GM21528 (cell line): Measurements from ENCODE around the gene FAF1.

Experiments used
- ATAC-seq: cut with Tn5 transposase; IDR thresholded peaks from one replicate; pipeline ENCODE4 v1.9.1; 2021; ENCODE audit warnings: mild to moderate bottlenecking, moderate library complexity; ENCODE audit not compliant: unreplicated experiment, low FRiP score

Gene FAF1

DNA sequence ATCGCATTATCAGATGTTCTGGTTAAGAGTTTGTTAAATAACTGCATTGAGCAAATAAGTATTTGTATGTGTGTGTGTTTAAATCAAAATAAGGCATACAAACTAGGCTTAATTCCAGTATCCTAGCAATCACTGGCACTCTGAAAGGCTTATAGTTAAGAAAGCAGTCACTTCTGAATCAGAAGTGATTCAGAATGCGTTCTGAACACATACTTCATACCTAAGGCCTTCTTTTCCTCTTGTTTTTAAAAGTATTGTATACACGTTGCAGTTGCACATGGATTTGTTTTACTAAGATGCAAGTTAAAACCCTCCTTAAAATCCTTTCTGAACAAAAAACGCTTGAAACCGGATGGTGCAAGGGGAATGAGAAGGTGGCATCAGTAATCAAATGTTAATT lies 298.4 kb downstream of the FAF1 start:
- no peak for ATAC-seq

DNA sequence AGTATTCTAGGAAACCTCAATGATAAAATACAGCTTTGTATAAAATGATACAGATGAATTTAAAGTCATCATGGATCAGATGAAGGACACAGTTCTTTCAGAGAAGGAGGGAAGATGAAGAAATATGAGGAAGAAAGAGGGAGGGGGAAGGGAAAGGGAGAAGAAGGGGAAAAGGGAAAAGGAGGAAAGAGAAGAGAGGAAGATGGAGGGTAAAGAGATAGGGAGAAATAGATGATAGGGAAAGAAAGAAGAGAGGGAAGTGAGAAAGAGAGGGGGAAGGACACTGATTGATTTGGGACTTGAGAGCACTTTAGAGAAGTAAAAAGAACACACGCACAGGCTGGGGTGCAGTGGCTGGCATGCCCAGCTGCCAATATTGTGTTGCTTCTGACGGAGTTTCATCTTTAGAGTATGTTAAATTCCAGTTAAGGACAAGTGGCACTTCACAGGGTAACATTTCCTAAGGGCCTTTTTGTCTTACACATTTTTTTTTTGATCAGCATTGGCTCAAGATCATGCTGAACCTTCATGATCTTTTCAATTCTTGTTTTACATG lies 300.9 kb downstream of the FAF1 start:
- no peak for ATAC-seq

- no peak for ATAC-seq
Measured at GRCh38 chr1:50658459-50659076, 301.5 kb downstream of the FAF1 start.

DNA sequence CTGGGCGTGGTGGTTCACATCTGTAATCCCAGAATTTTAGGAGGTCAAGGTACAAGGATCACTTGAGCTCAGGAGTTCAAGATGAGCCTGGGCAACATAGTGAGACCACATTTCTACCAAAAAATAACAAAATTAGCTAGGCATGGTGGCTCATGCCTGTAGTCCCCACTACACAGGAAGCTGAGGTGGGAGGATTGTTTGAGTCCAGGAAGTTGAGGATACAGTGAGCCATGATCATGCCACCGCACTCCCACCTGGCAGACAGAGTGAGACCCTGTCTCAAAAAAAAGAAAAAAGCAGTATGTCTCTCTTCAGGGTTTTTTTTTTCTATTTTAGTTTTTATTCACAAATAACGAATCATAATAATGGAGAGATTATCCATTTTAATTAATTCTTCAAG lies 303.1 kb downstream of the FAF1 start:
- ATAC-seq = no peak

DNA sequence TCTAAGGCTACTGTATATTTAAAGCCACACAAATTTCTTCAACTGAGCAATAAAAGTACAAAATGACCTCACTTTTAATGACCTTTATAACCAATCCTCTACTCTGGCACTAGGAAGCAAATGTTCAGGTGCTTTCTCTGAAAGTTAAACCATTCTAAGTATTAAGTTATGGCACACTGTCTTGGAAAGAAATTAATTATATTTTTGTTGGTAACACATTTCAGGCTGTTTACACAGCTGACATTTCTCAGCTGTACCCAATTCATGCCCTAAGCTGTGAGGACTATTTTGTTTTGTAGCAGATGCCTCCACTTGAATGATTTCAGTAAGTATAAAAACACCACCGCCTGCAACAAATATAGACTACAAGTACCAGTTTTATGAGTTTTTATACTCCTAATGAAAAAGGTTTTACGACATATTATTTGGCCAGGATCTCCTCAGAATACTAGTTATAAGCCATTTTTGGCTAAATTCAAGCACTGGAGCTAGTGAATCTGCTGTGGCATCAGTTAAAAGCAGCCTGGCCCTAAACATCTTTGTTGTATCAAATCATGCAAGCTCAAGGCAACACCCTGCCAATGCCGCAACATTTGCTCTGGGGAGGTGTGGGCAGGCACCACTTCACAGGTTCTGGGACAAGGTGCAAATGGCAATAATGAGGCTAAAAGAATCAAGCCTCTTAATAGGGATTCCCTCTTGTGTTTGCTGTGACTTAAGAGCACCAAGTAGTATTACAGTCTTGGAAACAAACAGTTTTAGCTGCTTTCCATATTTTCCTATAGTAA lies 308.4 kb downstream of the FAF1 start:
- no peak for ATAC-seq

GRCh38 chr1:50646526-50646925 lies 313.5 kb downstream of the FAF1 start:
- ATAC-seq = no peak

- no peak for ATAC-seq
Measured at GRCh38 chr1:50645139-50645538, 314.9 kb downstream of the FAF1 start.

GRCh38 chr1:50644447-50645105 lies 315.5 kb downstream of the FAF1 start:
- ATAC-seq = no peak

- no peak for ATAC-seq
Measured at GRCh38 chr1:50637460-50637859, 322.6 kb downstream of the FAF1 start.

GRCh38 chr1:50634251-50634650 lies 325.8 kb downstream of the FAF1 start:
- no peak for ATAC-seq

- no peak for ATAC-seq
Measured at GRCh38 chr1:50633465-50633864, 326.6 kb downstream of the FAF1 start.

DNA sequence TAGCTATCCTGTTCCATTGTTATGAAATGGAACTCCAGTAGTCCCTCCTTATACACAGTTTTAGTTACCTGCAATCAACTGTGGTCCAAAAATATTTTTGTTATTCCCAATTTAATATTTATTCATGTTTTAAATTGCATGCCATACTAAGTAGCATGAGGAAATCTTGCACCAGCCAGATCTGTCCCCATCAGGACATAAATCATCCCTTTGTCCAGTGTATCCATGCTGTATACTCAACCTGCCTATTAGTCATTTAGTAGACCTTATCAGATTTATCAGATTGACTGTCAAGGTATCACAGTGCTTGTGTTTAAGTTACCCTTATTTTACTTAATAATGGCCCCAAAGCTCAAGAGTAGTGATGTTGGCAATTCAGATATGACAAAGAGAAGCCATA lies 328.9 kb downstream of the FAF1 start:
- ATAC-seq = no peak

DNA sequence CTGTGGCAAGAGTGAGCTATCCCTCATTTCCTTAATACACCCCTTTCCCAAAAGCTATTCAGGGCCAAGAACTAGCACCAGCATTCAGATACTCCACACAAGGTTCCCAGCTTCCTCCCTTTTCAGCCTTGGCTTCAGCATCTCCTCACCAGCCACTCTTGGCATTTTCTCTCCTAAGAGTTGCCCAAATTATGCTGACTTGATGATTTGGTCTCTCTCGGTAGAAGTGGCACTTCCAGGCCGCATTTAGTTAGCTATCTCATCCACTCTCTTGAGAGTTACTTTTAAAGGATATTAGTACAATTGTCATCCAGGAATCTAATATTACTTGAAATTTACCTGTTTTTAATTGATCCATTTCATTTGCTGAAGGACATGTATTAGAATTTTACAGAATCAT lies 337.8 kb downstream of the FAF1 start:
- no peak for ATAC-seq

DNA sequence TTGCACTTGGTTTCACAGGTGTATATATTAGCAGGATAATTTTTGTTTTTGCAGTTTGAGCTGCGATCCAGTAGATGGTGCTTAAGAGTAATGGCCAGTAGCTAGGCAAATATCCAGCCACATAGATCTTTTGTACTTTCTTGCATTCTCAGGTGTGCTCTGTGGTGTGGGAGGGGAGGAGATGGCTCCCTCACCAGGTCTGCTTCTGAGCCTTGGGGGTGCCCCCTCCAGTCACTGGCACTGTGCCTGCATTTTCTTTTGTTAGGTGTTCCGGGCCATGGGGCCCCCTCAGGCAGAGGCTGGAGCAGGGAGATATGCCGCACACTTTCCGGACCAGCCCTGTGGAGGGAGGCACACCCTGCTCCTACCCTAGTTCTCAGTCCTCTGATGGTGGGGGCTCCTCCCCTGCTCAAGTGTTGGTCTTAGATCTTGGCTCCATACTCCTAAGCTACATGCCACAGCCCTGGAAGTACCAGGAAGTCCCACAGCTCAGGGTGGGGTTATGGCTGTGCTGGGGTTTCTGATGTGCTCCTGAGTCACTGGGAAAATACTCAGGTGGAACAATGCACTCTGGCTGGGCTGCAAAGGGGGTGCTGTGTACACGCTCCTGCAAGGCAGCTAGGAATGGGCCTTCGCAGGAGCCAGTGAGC lies 339.3 kb downstream of the FAF1 start:
- ATAC-seq = no peak

GRCh38 chr1:50615036-50615750 lies 344.9 kb downstream of the FAF1 start:
- no peak for ATAC-seq

DNA sequence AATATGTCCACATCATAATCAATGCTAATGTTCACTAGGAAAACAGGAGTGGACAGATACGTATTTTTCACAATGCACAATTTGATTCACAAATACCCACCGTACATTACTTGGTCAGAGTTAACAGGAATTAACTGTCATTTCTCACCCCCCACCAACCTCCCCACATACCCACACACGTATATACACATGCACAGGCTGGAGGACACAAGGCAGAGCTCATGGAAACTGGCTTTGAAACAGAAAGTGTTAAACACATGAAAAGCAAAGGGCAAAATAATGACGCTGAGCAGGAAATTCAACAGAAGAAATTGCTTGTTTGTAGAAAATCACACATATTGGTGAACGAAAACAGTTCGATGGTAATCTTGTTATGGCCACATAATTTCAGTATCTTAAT lies 348.4 kb downstream of the FAF1 start:
- ATAC-seq = no peak

GRCh38 chr1:50610563-50610962 lies 349.5 kb downstream of the FAF1 start:
- no peak for ATAC-seq

DNA sequence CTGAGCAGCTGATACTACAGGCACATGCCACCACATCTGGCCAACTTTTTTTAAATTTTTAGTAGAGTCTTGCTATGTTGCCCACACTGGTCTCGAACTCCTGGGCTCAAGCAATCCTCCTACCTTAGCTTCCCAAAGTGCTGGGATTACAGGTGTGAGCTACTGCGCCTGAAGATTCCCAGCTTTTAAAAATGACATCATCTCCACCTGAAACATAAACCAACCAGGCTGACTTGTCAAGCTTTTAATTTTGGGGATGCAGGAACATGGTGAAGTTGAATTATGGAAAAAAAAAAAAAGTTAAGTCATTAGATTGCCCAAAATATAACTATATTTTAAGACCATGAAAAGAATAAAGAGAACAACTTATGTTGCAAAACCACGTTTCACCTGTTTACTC lies 350.6 kb downstream of the FAF1 start:
- ATAC-seq = no peak

- ATAC-seq = no peak
Measured at GRCh38 chr1:50605186-50605875, 354.7 kb downstream of the FAF1 start.

GRCh38 chr1:50604580-50604979 lies 355.5 kb downstream of the FAF1 start:
- no peak for ATAC-seq
